Skeletal muscle tissue (tissue), 4 donors: ENCODE data around the gene CST11. TPM values are rescaled to one million over a fixed set of nuclear protein-coding genes. Genes with fewer than 3 reads are reported as not detected.
A peak's percentile ranks its signal among the peaks of the same experiment; 100 is the strongest.

Experiments used
- H3K27ac ChIP-seq: one replicate; pipeline ENCODE4 v1.7.0; 2013; ENCODE audit warnings: mild to moderate bottlenecking, low read depth, low read length, inconsistent platforms
- H3K27me3 ChIP-seq, 3 donors: one replicate each; pipeline ENCODE4 v1.7.0; 2013; ENCODE audit warnings: low read length in 3 of 3; ENCODE audit not compliant: control insufficient read depth in 3 of 3, insufficient read depth in 3 of 3
- H3K36me3 ChIP-seq, 3 donors: one replicate each; pipeline ENCODE4 v1.7.0; 2013; ENCODE audit warnings: low read length in 3 of 3; ENCODE audit not compliant: control insufficient read depth in 3 of 3, insufficient read depth in 3 of 3
- H3K4me1 ChIP-seq, 3 donors: one replicate each; pipeline ENCODE4 v1.7.0; 2013; ENCODE audit warnings: low read length in 3 of 3, mild to moderate bottlenecking in 3 of 3; ENCODE audit not compliant: control insufficient read depth in 3 of 3, insufficient read depth in 3 of 3
- H3K4me3 ChIP-seq, 3 donors: one replicate each; pipeline ENCODE4 v1.7.0; 2013; ENCODE audit warnings: low read length in 3 of 3
- H3K9ac ChIP-seq, 3 donors: one replicate each; pipeline ENCODE4 v1.7.0; 2013; ENCODE audit warnings: low read length in 3 of 3, mild to moderate bottlenecking in 3 of 3, moderate library complexity in 2 of 3, low read depth in 1 of 3
- H3K9me3 ChIP-seq, 3 donors: one replicate each; pipeline ENCODE4 v1.7.0; 2013; ENCODE audit warnings: low read length in 3 of 3; ENCODE audit not compliant: control insufficient read depth in 3 of 3
- total RNA-seq: library from RNA; depleted of rRNA; stranded (reverse); fragments of >200 nt; gene quantifications from one replicate; pipeline ENCODE4 v1.2.3, GENCODE V29; 2014
- donor health status: Osteomylitis.

Gene CST11
- total RNA-seq, 1 donor from 2014 or later, result not detected

GRCh38 chr20:23434521-23435313, 18.0 kb downstream of the CST11 start:
- no peak overlapping the region for H3K27ac ChIP-seq
- no peaks in the 10 kb centered on the region for H3K36me3 ChIP-seq
- no peak overlapping the region for H3K9ac ChIP-seq
- peaks cover 0 to 6% (median 2%) of the 10 kb centered on the region in 3 donors for H3K4me1 ChIP-seq
- no peaks in the 10 kb centered on the region for H3K9me3 ChIP-seq
- no peak overlapping the region for H3K4me3 ChIP-seq
- no peaks in the 10 kb centered on the region for H3K27me3 ChIP-seq

DNA sequence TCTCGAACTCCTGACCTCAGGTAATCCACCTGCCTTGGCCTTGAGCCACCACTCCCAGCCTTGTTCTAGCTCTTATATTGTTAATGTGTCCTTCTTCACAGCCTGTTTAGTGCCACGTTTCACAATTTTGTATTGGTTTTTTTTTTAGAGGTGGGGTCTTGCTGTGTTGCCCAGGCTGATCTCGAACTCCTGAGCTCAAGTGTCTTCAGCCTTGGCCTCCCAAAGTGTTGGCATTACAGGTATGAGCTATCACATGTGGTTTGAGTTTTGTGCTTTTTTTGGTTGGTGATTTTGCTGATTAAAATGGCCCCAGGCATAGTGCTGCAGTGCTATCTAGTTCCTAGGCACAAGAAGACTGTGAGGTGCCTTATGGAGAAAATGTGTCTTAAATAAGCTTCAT, 19.0 kb downstream of the CST11 start:
- H3K9me3 ChIP-seq, result no peaks in the 10 kb centered on the region
- H3K9ac ChIP-seq, result no peak overlapping the region
- no peaks in the 10 kb centered on the region for H3K36me3 ChIP-seq
- H3K4me1 ChIP-seq, result peaks cover 0 to 6% (median 2%) of the 10 kb centered on the region in 3 donors
- no peak overlapping the region for H3K27ac ChIP-seq
- no peaks in the 10 kb centered on the region for H3K27me3 ChIP-seq
- no peak overlapping the region for H3K4me3 ChIP-seq

- Histone ChIP-seq H3K9me3 (no peaks in the 10 kb centered on the region), H3K9ac (no peak overlapping the region)
Observed at GRCh38 chr20:23425129-23425528, 27.5 kb downstream of the CST11 start.

DNA sequence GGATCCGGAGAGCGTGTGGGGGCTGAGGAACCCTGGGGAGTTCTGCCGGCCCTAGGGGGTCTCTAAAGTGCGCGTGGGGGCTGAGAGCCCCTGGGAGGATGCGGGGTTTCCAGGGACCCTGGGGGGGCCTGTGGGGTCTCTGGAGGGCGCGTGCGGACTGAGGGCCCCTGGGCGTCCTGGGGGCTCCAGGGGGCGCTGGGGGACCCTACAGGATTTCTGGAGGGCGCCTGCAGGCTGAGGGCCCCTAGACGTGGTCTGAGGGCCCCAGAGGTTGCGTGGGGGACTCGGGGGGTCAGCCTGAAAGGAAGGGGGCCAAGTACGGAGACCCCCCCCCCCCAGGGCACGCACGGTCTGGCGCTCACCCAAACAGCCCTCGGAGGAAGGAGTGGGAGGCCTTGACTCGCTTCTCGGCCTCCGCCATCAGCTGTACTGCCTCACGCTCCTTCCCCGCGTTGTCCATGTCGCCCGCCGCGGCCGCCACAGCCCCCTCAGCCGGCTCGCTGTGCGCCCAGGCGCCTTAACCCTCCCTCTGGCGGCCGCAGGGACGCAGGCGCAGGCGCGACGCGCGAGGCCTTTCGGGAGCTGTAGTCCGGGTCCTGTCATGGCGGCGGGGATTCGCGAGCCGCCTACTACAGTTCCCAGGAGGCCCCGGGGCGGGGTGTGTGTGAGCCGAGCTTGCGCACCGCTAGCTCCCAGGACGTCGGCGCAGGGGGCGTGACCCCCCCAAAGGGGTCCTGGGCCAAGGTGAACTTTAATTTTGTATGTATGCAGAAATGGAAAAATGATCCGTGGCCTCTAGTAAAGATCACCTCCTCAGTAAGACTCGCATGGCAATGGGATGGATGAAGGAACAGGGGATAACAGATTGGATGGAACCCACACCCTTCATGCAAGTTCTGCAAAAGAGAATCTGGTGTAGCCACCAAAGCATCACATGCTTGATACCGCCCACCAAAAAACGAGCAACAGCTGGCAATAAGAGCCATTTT, 31.4 kb downstream of the CST11 start, which contains the start of gene NAPB:
NAPB (minus strand) TSS at position 546 of the 989 bp plus-strand sequence; CDS start at position 460, 86 bp downstream.
- Histone ChIP-seq H3K36me3 (peaks cover 0 to 2% (median 0%) of the 10 kb centered on the region in 3 donors), H3K9ac (peak within 1 kb of the TSS; percentile 91 to 99 (median 96)), H3K4me3 (peak within 1 kb of the TSS; percentile 83 to 95 (median 93)), H3K4me1 (peaks cover 9 to 20% (median 14%) of the 10 kb centered on the region in 3 donors), H3K9me3 (no peaks in the 10 kb centered on the region), H3K27me3 (no peaks in the 10 kb centered on the region), H3K27ac (peak within 1 kb of the TSS; percentile 94)

More at GRCh38 chr20:23425129-23425528, 27.5 kb downstream of the CST11 start:
- H3K4me1 ChIP-seq, result peaks cover 0 to 5% (median 4%) of the 10 kb centered on the region in 3 donors
- H3K27ac ChIP-seq, result no peak overlapping the region
- no peak overlapping the region for H3K4me3 ChIP-seq
- peaks cover 0 to 2% (median 0%) of the 10 kb centered on the region in 3 donors for H3K36me3 ChIP-seq
- H3K27me3 ChIP-seq, result no peaks in the 10 kb centered on the region

DNA sequence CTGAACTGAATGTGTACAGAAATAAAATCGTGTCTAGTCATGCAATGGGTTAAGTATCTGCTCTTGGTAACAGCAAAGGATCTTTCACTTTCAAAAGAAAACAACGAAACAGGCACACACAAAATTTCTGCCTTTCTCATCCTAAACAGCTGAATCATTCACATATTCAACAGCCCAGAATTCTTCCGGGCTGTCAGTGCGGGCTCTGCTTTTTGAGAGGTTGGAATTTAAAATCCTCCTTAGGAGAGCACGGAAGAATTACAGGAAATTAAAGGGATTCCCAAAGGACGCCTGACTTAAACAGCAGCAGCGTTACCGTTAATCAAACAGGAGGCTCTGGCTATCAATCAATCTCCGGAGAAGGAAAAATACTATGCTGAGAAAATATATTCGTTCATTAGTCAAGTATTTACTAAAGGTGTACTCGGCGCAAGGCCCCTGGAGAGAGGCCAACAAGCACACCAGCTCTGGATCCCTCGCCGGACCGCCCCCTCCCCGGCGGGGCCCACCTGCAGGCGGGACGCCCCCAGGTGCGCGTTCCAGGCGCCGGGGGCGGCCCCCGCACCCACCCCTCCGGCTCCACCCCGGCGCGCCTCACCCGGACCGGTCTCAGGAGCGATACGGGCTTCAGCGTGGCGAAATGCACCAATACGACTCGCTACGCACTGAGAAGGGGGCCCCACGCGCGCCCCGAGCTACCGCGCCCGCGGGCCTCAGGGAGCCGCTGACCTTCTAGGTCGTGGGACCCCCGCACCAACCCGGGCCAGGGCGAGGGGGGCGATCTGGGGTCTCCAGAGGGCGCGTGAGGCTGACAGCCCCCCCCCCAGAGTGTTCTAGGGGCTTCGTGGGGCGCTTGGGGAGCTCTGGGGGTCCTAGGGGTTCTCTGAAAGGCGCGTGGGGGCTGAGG, 32.4 kb downstream of the CST11 start:
- Histone ChIP-seq H3K4me1 (peaks cover 13 to 24% (median 14%) of the 10 kb centered on the region in 3 donors), H3K36me3 (peaks cover 0 to 2% (median 0%) of the 10 kb centered on the region in 3 donors), H3K27ac (peak overlapping the region; percentile 94), H3K4me3 (peak overlapping the region; percentile 83 to 95 (median 93)), H3K9me3 (no peaks in the 10 kb centered on the region), H3K9ac (peak overlapping the region; percentile 91 to 99 (median 96)), H3K27me3 (no peaks in the 10 kb centered on the region)

DNA sequence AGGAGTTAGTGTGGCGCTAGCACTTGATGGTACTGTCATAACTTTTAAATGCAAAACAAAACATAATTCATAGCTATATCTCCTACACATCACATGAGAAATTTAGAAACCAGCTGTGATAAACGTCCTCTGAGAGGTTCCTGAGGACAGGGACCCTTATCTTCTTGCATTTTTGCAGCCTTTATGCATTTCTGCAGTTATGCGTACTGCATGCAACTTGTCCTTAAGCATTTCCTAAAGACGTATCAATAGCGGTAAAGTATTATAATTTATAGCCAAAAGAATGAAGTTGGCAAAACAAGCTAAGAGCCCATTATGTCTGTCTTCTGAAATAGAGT, 33.0 kb downstream of the CST11 start:
- Histone ChIP-seq H3K4me1 (peaks cover 13 to 24% (median 14%) of the 10 kb centered on the region in 3 donors), H3K9ac (peak overlapping the region; percentile 91 to 99 (median 96)), H3K36me3 (peaks cover 0 to 2% (median 0%) of the 10 kb centered on the region in 3 donors), H3K27me3 (no peaks in the 10 kb centered on the region), H3K4me3 (peak overlapping the region; percentile 83 to 95 (median 93)), H3K27ac (peak overlapping the region; percentile 94), H3K9me3 (no peaks in the 10 kb centered on the region)

GRCh38 chr20:23417861-23418260, 34.8 kb downstream of the CST11 start:
- H3K4me1 ChIP-seq, result peaks cover 13 to 24% (median 14%) of the 10 kb centered on the region in 3 donors
- no peaks in the 10 kb centered on the region for H3K27me3 ChIP-seq
- no peak overlapping the region for H3K27ac ChIP-seq
- H3K4me3 ChIP-seq, result no peak overlapping the region
- no peak overlapping the region for H3K9ac ChIP-seq
- H3K9me3 ChIP-seq, result no peaks in the 10 kb centered on the region
- peaks cover 0 to 2% (median 0%) of the 10 kb centered on the region in 3 donors for H3K36me3 ChIP-seq

- Histone ChIP-seq H3K4me3 (no peak overlapping the region), H3K27me3 (no peaks in the 10 kb centered on the region), H3K27ac (no peak overlapping the region), H3K36me3 (peaks cover 0 to under 1% (median 0%) of the 10 kb centered on the region in 3 donors), H3K9me3 (no peaks in the 10 kb centered on the region), H3K4me1 (peaks cover 16 to 30% (median 17%) of the 10 kb centered on the region in 3 donors), H3K9ac (peak overlapping the region in 1 of 3 donors; percentile 17)
Observed at GRCh38 chr20:23415959-23416583, 36.6 kb downstream of the CST11 start.

GRCh38 chr20:23415555-23415954, 37.1 kb downstream of the CST11 start:
- peaks cover 17 to 33% (median 18%) of the 10 kb centered on the region in 3 donors for H3K4me1 ChIP-seq
- H3K4me3 ChIP-seq, result no peak overlapping the region
- H3K36me3 ChIP-seq, result no peaks in the 10 kb centered on the region
- no peaks in the 10 kb centered on the region for H3K27me3 ChIP-seq
- H3K9me3 ChIP-seq, result no peaks in the 10 kb centered on the region
- H3K27ac ChIP-seq, result no peak overlapping the region
- no peak overlapping the region for H3K9ac ChIP-seq
